Esophagus muscularis mucosa (tissue), 3 donors: ENCODE results near the gene ULK2.
"Not testable (repeated sequence)": the region's sequence is repeated elsewhere in the genome, so short reads cannot be mapped to it uniquely, and the experiment has no call there.

Source experiments
- CTCF ChIP-seq, 3 experiments: fragments of 200-600 bp in 2 of 3; fragments of 450-650 bp in 1 of 3; sonication (generic) in 2 of 3; IDR thresholded peaks; one replicate each; pipeline ENCODE4 v1.5.1; 2017 to 2019; ENCODE audit warnings: antibody characterized with exemption in 3 of 3, mild to moderate bottlenecking in 2 of 3, moderate library complexity in 1 of 3
- EP300 ChIP-seq: sonication (generic); formaldehyde crosslinking; IDR thresholded peaks from one replicate; pipeline ENCODE4 v1.6.1; 2017; ENCODE audit warnings: antibody characterized with exemption

GRCh38 chr17:19763991-19764390 is 103.7 kb downstream of the ULK2 start:
- not testable (repeated sequence) for TF ChIP-seq CTCF (IDR thresholded peaks at IDR 0.05); EP300
